Dermis blood vessel endothelial cell (primary cell): ENCODE measurements around the gene NPPA. TPM values are rescaled to one million over a fixed set of nuclear protein-coding genes. Genes with fewer than 3 reads are reported as not detected.
"Not testable (repeated sequence)": the region's sequence is repeated elsewhere in the genome, so short reads cannot be mapped to it uniquely, and the experiment has no call there.

Experiments used
- DNase-seq: peaks from one replicate; pipeline ENCODE4 v3.0.0; 2010
- total RNA-seq: library from RNA; depleted of rRNA; stranded (reverse); fragments of >200 nt; gene quantifications from 2 replicates; pipeline ENCODE4 v1.2.3, GENCODE V29; 2014

The NPPA gene
- total RNA-seq, 1 donor from 2014 or later = not detected

DNA sequence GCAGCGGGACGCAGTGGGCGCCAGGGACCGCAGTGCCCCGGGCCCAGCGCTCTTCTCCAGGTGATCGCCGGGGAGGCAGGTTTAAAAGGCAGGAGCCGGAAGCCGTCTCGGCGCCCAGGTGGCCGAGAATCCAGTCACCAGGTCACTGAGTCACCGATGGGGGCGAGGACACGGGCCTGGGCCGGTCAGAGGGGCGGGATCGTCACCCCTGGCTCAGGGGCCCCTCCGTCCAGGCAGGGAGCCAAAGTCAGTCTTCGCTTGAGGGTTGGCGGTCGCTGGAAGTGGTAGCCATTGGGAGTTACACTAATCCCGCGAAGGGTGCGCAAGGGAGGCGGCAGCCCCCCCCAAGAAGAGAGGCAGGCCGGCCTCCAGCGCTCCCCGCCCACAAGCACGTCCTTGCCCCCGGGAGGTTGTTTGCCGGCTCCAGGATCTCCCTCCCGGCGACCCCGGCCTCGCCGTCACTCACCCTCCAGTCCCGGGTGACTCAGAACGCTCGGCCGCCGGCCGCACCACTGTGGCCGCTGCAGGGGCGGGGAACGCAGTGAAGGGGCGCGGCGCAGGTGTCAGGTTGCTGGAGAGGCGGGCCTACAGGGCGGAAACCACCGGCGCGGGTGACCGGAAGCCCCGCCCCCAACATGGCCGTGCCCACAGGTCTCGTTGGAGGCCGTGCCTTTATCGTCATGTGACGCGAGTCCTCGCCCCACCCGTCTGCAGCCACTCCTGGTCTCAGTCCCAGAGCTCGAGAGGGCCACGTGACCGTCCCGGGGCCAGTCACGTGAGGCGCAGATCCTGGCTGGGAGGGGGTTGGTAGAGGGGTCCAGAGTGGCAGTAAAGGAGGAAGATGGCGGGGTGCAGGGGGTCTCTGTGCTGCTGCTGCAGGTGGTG is 41.9 kb downstream of the NPPA start, which contains the start of the genes CLCN6 and MTHFR:
TSS of gene CLCN6 (plus strand) at position 770 of the 885 bp plus-strand sequence. CDS start at position 842, 72 bp downstream.
TSS of gene MTHFR (minus strand) at position 543 of the 885 bp plus-strand sequence. CDS start 2,848 bp downstream, outside the sequence.
- DNase-seq = peak; percentile 100

DNA sequence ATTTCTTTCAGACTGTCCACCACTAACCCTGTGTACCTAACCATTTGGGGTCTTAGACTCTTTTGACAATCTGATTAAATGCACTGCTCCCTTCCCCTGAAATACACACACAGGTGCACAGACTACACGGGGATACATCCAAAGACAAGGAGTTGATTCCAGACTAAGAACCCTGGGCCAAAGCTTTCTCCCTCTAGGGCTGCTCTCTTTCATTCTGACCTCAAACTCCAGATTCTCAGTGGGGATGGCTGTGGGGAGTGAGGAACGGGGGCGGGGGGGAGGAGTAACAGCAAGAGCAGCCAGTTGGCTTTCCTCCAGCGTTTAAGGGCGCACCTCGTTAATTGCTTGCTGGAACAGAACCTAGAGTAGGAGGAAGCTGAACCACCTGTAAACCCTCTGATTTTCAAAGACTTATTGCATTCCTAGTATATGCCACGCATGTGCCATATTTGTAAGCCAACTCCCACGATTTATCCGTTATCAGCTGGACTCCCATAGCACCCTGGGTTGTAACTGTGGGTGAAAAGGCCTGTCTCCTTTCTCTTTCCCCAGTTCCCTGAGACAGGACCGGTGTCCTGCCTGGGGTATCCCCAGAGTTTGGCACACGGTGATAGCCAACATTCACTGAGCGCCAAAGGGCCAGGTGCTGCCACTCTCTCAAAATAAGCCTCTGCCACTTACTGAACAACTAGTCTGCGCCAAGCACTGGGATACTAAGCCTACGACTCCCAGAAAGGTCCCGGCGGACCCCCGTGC is 42.7 kb downstream of the NPPA start:
- DNase-seq = peak; percentile 37

DNA sequence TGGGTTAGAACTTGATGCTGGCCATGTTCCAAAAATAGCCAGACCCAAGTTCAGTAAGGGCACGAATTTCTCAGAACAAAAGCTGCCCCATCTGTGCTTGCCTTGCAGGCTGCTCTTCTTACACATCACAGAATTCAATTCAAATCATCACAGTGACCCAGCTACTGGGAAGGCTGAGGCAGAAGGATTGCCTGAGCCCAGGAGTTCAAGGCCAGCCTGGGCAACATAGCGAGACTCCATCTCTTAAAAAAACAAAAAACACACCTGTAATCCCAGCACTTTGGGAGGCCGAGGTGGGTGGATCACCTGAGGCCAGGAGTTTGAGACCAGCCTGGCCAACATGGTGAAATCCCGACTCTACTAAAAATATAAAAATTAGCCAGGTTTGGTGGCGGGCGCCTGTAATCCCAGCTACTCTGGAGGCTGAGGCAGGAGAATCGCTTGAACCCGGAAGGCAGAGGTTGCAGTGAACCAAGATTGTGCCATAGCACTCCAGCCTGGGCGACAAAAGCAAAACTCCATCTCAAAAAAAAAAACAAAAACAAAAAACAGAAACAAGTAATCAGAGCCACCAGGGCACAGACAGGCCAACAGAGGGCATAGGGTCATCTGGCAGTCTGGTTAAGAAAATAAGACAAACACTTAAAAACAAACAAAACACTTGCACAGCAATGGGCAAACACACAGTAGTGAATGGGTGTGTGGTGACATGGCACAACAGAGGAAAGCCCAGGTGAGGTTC is 43.5 kb downstream of the NPPA start:
- DNase-seq = not testable (repeated sequence)

DNA sequence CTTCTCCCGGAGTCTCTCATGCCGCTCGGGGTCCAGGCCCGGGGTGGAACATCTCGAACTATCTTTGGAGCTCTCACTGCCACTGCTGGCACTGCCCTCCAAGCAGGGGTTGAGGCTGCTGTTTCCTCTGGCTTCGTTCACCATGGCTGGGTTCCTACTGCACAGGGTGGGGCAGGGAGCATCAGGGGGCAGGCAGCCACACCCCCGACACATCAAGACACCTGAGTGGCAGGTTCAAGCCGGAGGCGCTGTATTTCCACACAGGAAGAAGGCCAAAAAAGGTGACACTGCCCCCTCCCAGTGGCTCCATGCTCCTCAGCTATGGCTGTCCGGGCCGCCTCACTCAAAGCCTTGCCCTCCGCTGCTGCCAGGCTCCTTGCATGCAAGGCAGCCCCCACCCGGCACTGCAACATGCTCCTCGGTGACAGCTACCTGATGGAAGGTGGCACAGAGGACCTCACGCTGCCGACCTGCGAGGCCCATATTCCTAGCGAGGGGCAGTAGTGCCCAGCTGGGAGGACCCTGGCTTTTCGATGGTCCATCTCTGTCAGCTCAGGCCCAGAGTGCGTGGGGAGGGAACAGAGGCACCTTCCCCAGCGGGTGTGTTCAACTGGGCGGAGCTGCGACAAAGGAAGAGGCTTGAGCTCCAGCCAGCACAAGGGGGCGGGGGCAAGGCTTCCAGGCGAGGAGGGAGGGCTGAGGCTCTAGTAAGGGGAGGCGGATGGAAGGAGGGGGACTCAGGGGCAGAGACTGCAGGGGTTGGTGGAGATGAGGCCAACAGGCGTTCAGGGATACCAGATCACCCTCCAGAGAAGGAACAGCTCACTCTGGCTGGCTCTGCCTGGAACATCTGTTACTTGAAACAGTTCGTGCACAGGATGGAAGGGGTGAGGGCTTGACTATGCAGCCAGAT is 44.4 kb downstream of the NPPA start:
- DNase-seq = peak; percentile 89

GRCh38 chr1:11802616-11802972 is 45.0 kb downstream of the NPPA start:
- DNase-seq = peak; percentile 31

DNA sequence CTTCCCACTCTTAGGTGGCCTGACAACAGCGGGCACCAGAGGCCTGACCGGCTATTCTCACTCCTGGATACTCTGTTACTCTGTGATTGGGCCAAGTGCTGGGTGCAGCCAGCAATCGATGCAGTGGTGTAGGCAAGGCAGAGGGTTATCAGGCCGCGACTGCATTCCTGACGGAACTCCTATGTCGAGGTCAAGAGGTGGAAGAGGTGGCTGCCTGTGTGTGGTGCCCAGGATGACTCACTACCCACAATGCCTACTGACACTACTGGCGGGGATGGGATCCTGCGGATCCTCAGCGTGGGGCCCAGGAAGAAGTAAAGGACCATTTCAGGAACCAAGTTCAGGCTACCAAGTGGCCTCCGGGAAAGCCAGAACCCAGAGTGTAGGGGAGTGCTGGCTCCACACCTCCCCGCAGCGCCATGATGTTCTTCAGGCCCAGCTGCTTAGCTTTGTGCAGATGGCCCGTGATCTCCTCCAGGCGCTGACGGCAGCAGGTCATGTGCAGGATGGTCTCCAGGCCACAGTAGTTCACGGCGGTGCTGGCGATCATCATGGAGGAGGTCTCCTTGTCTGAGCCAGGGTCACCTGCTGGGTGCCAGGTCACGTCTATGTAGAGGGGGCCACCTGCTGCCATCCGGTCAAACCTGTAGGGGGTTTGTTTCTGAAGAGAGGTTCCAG is 46.7 kb downstream of the NPPA start:
- DNase-seq = no peak

DNA sequence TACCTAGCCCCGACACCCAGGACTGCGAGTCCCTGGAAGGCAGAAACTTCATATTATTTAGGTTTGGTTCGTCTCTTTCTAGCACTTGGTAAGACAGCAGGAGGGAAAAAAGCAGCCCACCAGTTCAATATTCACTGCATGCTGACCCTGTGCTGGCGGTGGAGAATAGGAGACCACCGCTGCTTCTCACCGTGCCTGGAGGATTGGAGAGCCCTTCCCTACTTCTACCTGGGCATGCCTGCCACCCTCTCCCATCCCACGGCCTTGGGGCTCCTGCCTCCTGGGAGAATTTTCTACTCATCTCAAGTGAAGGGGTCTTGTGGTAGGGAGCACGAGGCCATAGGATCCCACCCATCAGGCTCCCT is 47.2 kb downstream of the NPPA start:
- no peak for DNase-seq

GRCh38 chr1:11799896-11800295 is 47.7 kb downstream of the NPPA start:
- DNase-seq = no peak

- DNase-seq = no peak
Measured at GRCh38 chr1:11799099-11799498, 48.5 kb downstream of the NPPA start.

DNA sequence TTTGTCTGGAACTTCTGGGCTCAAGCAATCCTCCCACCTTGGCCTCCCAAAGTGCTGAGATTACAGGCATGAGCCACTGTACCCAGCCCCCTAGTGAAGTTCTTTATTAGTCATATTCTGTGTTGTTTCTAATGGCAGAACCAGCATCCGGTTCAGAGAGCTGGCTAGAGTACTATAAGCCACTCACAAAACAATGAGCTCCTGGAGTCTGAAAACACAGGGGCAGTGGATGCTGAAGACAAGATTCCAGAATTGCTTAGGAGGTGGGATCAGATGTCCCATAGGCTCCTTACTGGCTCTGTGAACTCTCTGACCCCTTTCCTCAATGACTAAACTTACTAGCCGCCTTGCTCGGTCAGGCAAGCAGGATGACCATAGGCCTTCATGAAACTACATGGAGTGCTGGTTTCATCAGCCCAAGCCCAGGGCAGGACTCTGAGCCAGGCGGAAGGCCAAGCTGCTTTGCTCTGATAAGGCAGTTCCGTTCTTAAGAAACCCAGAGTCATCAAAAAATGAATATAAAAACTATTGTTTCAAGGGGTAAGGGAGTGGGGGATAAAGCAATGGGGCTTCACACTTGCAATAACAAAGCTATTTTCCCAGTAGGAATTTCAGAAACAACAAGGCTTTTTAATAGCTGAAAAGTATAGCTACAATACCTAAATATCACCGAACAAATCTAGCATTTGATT is 49.9 kb downstream of the NPPA start:
- DNase-seq = peak; percentile 82

DNA sequence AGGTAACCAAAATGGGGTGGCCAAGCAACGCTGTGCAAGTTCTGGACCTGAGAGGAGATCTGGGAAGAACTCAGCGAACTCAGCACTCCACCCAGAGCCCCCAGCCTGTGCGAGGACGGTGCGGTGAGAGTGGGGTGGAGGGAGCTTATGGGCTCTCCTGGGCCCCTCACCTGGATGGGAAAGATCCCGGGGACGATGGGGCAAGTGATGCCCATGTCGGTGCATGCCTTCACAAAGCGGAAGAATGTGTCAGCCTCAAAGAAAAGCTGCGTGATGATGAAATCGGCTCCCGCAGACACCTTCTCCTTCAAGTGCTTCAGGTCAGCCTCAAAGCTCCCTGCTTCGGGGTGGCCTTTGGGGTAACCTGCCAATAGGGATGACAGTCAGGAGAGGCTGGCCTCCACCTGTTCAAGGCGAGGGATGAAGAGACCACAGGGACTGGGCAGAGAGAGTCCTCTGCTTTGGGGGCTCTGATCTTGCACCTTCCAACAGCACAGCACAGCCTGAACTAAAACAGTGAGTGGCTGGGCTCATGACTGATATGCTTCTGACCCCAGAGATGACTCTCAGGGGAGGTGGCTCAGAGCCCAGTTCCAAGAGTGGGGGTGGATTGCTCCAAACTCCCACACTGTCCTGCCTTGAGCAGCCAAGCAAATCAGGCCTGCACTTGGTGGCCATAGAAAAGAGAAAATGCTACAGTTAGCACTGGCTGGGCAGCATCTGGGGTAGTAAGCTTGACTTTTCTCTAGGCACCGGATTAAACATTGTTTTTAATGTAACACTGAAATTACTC is 51.4 kb downstream of the NPPA start:
- peak; percentile 29 for DNase-seq

Other genes with a start within 250 kb of the NPPA start
- 1.7 and 1.9 TPM in 2 replicates for gene FBXO2, start 193.4 kb downstream of the NPPA start, total RNA-seq
- 7.3 and 15.8 TPM in 2 replicates for gene FBXO44, start 192.9 kb downstream of the NPPA start, total RNA-seq
- gene FBXO6, start 183.6 kb downstream of the NPPA start, total RNA-seq = 1.4 and 3.6 TPM in 2 replicates
- 34.9 and 45.3 TPM in 2 replicates for gene MAD2L2, start 166.6 kb downstream of the NPPA start, total RNA-seq
- 0.14 and 0.17 TPM in 2 replicates for gene DRAXIN, start 156.1 kb downstream of the NPPA start, total RNA-seq
- 47.5 and 57.1 TPM in 2 replicates for gene AGTRAP, start 111.6 kb downstream of the NPPA start, total RNA-seq
- 0.05 TPM in 1 of 2 replicates, not detected in the other for gene C1orf167, start 85.6 kb downstream of the NPPA start, total RNA-seq
- 46.3 and 52.4 TPM in 2 replicates for gene MTHFR, start 41.8 kb downstream of the NPPA start, total RNA-seq
- 13.9 and 19.9 TPM in 2 replicates for gene CLCN6, start 41.6 kb downstream of the NPPA start, total RNA-seq
- not detected in 2 replicates for gene NPPB, start 11.2 kb upstream of the NPPA start, total RNA-seq
- 87.1 and 117 TPM in 2 replicates for gene KIAA2013, start 78.6 kb upstream of the NPPA start, total RNA-seq
- gene PLOD1, start 86.9 kb upstream of the NPPA start, total RNA-seq = 242 and 359 TPM in 2 replicates
- 61.1 and 95.3 TPM in 2 replicates for gene MFN2, start 132.7 kb upstream of the NPPA start, total RNA-seq
- gene MIIP, start 171.7 kb upstream of the NPPA start, total RNA-seq = 39.2 and 45.4 TPM in 2 replicates
- 0.33 and 0.34 TPM in 2 replicates for gene TNFRSF8, start 215.5 kb upstream of the NPPA start, total RNA-seq